Activated CD4-positive, alpha-beta T cell treated with anti-CD3 and anti-CD28 coated beads, Interleukin-2, Interleukin-4, amounts not matched to agents 100 ng/mL and 50 ng/mL, durations not matched to agents 16 hours and 8 hours (primary cell): ENCODE results near the gene PCCA.
"Not testable (repeated sequence)": the region's sequence is repeated elsewhere in the genome, so short reads cannot be mapped to it uniquely, and the experiment has no call there.

ENCODE experiments used
- DNase-seq: peaks from one replicate; pipeline ENCODE4 v3.0.0-alpha.2; 2020; ENCODE audit warnings: low spot score

Gene PCCA

GRCh38 chr13:100140441-100140840 is 51.5 kb downstream of the PCCA start:
- DNase-seq, result no peak

GRCh38 chr13:100141461-100141961 is 52.6 kb downstream of the PCCA start:
- not testable (repeated sequence) for DNase-seq

- no peak for DNase-seq
Observed at GRCh38 chr13:100146534-100146933, 57.6 kb downstream of the PCCA start.

GRCh38 chr13:100147825-100148224 is 58.9 kb downstream of the PCCA start:
- no peak for DNase-seq

- no peak for DNase-seq
Observed at GRCh38 chr13:100148422-100148821, 59.5 kb downstream of the PCCA start.

GRCh38 chr13:100149389-100149788 is 60.5 kb downstream of the PCCA start:
- DNase-seq, result no peak

- not testable (repeated sequence) for DNase-seq
Observed at GRCh38 chr13:100150711-100151110, 61.8 kb downstream of the PCCA start.

GRCh38 chr13:100154842-100155416 is 66.0 kb downstream of the PCCA start:
- DNase-seq, result no peak

- DNase-seq, result no peak
Observed at GRCh38 chr13:100156788-100157187, 67.9 kb downstream of the PCCA start.

GRCh38 chr13:100158569-100158968 is 69.7 kb downstream of the PCCA start:
- no peak for DNase-seq

GRCh38 chr13:100159584-100159983 is 70.7 kb downstream of the PCCA start:
- DNase-seq, result no peak

- DNase-seq, result no peak
Observed at GRCh38 chr13:100160450-100160849, 71.6 kb downstream of the PCCA start.

- DNase-seq, result no peak
Observed at GRCh38 chr13:100163375-100163774, 74.5 kb downstream of the PCCA start.

- no peak for DNase-seq
Observed at GRCh38 chr13:100173203-100173602, 84.3 kb downstream of the PCCA start.

GRCh38 chr13:100174455-100174854 is 85.6 kb downstream of the PCCA start:
- DNase-seq, result not testable (repeated sequence)

- DNase-seq, result no peak
Observed at GRCh38 chr13:100175078-100175802, 86.3 kb downstream of the PCCA start.

- no peak for DNase-seq
Observed at GRCh38 chr13:100175803-100176182, 86.9 kb downstream of the PCCA start.

- DNase-seq, result no peak
Observed at GRCh38 chr13:100176801-100177400, 88.0 kb downstream of the PCCA start.

- DNase-seq, result no peak
Observed at GRCh38 chr13:100178309-100178708, 89.4 kb downstream of the PCCA start.

GRCh38 chr13:100179276-100179675 is 90.4 kb downstream of the PCCA start:
- no peak for DNase-seq

GRCh38 chr13:100182900-100183490 is 94.1 kb downstream of the PCCA start:
- no peak for DNase-seq

- no peak for DNase-seq
Observed at GRCh38 chr13:100184095-100184494, 95.2 kb downstream of the PCCA start.

- no peak for DNase-seq
Observed at GRCh38 chr13:100195568-100195967, 106.7 kb downstream of the PCCA start.
